Tibial nerve (tissue), 4 donors: ENCODE data around the gene C1orf35. TPM values are rescaled to one million over a fixed set of nuclear protein-coding genes. Genes with fewer than 3 reads are reported as not detected.

Source experiments
- DNase-seq, 2 donors: peaks; one replicate each; pipeline ENCODE4 v3.0.0-alpha.2; 2019; ENCODE audit warnings: low spot score in 2 of 2
- H3K27ac ChIP-seq, 4 donors: fragments of 200-600 bp; sonication (generic) in 3 of 4; one replicate each; pipeline ENCODE4 v1.5.1; 2017 to 2019; ENCODE audit warnings: mild to moderate bottlenecking in 1 of 4
- H3K27me3 ChIP-seq, 2 donors: fragments of 200-600 bp; sonication (generic) in 1 of 2; one replicate each; pipeline versions ENCODE4 v1.5.1 to v1.6.0; 2017 to 2019
- H3K36me3 ChIP-seq, 3 donors: fragments of 200-600 bp; sonication (generic); one replicate each; pipeline ENCODE4 v1.5.1; 2018 to 2019
- H3K4me1 ChIP-seq, 4 donors: fragments of 200-600 bp; sonication (generic) in 3 of 4; one replicate each; pipeline ENCODE4 v1.5.1; 2017 to 2019
- H3K4me3 ChIP-seq, 4 donors: fragments of 200-600 bp; sonication (generic) in 3 of 4; one replicate each; pipeline ENCODE4 v1.5.1; 2017 to 2019; ENCODE audit warnings: mild to moderate bottlenecking in 1 of 4, moderate library complexity in 1 of 4
- H3K9me3 ChIP-seq, 4 donors: fragments of 200-600 bp; sonication (generic) in 3 of 4; one replicate each; pipeline ENCODE4 v1.5.1; 2017 to 2019
- EP300 ChIP-seq, 2 donors: sonication (generic); formaldehyde crosslinking; IDR thresholded peaks; one replicate each; pipeline ENCODE4 v1.6.1; 2017; ENCODE audit warnings: antibody characterized with exemption in 2 of 2, mild to moderate bottlenecking in 1 of 2
- POLR2A ChIP-seq, 2 donors: fragments of 450-650 bp; IDR thresholded peaks; one replicate each; pipeline ENCODE4 v1.6.1; 2017; ENCODE audit warnings: antibody characterized with exemption in 2 of 2, mild to moderate bottlenecking in 2 of 2, moderate library complexity in 2 of 2
- WGBS, 2 donors: methylation state at CpG; one replicate each; pipeline ENCODE4 v1.1.5; 2018; 5-methylcytosine and 5-hydroxymethylcytosine counted together
- total RNA-seq, 4 donors: library from RNA; depleted of rRNA; stranded (reverse); fragments of >200 nt; gene quantifications; one replicate each; pipeline ENCODE4 v1.1.0, GENCODE V29; 2016
- TF ChIP-seq, protein P1 (sequence below), 5 experiments: fragments of 200-600 bp in 3 of 5; fragments of 450-650 bp in 2 of 5; sonication (generic) in 3 of 5; IDR thresholded peaks; one replicate each; pipeline ENCODE4 v1.5.1; 2016 to 2019; ENCODE audit warnings: antibody characterized with exemption in 5 of 5, mild to moderate bottlenecking in 3 of 5, moderate library complexity in 2 of 5

Gene C1orf35
- total RNA-seq, 4 donors from 2014 or later, result 26.4 to 38.5 (median 27.1) TPM

DNA sequence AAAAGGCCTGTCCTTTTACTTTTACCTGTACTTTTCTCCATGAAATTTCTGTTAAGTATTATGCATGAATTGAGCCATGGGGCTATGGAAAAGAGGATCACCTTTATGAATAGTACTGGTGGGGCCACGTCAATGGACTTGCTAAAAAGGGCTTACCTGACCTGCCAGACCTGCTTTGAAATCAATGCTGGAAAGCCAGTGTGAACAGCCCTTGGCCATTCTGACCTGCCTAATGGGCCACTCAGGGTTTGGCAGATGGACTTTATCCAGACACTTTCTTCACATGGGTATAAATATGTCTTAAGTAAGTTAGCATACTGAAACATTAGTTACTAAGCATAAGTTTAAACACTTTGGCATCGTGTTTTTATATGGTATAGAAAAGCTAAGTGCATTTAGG lies 28.6 kb upstream of the C1orf35 start:
- Histone ChIP-seq H3K9me3 (no peaks in the 10 kb centered on the region), H3K4me3 (no peak overlapping the region), H3K4me1 (peaks cover 0 to 9% (median 2%) of the 10 kb centered on the region in 4 donors), H3K36me3 (no peaks in the 10 kb centered on the region), H3K27ac (no peak overlapping the region), H3K27me3 (no peaks in the 10 kb centered on the region)
- DNase-seq, result no peak
- WGBS, 2 donors, result 88 to 93% methylated on average over 2 of the region's 2 CpGs
- no peak for TF ChIP-seq POLR2A (IDR thresholded peaks at IDR 0.05)
- TF ChIP-seq, protein P1, sequence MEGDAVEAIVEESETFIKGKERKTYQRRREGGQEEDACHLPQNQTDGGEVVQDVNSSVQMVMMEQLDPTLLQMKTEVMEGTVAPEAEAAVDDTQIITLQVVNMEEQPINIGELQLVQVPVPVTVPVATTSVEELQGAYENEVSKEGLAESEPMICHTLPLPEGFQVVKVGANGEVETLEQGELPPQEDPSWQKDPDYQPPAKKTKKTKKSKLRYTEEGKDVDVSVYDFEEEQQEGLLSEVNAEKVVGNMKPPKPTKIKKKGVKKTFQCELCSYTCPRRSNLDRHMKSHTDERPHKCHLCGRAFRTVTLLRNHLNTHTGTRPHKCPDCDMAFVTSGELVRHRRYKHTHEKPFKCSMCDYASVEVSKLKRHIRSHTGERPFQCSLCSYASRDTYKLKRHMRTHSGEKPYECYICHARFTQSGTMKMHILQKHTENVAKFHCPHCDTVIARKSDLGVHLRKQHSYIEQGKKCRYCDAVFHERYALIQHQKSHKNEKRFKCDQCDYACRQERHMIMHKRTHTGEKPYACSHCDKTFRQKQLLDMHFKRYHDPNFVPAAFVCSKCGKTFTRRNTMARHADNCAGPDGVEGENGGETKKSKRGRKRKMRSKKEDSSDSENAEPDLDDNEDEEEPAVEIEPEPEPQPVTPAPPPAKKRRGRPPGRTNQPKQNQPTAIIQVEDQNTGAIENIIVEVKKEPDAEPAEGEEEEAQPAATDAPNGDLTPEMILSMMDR (IDR thresholded peaks at IDR 0.05), result no peak
- TF ChIP-seq EP300 (IDR thresholded peaks at IDR 0.05), result no peak

DNA sequence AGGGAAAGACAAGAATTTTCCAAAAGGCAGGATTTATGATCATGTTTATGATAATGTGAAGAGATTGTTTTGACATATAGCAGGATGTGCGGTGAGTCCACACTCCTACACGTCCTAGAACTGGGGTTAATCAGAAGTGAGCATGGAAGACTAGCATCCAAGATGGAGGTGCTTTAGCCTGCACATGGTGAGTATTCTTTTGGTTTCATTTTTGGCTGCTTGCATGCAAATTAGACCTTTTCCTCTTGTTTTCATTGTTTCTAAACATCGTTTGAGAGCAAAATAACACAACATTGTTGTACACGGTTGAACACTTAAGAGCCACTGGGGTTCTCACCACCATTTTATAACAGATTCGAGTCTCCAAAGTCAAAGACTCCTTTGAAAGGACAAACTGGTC lies 22.1 kb upstream of the C1orf35 start:
- Histone ChIP-seq H3K4me1 (no peaks in the 10 kb centered on the region), H3K4me3 (no peak overlapping the region), H3K36me3 (no peaks in the 10 kb centered on the region), H3K27ac (no peak overlapping the region), H3K9me3 (no peaks in the 10 kb centered on the region), H3K27me3 (peaks cover 0 to 4% of the 10 kb centered on the region in 2 donors)
- WGBS, 2 donors, result 46 to 48% methylated on average over 5 of the region's 5 CpGs
- no peak for DNase-seq
- TF ChIP-seq EP300 (IDR thresholded peaks at IDR 0.05), result no peak
- TF ChIP-seq POLR2A (IDR thresholded peaks at IDR 0.05), result no peak
- TF ChIP-seq, protein P1 (IDR thresholded peaks at IDR 0.05), result no peak

DNA sequence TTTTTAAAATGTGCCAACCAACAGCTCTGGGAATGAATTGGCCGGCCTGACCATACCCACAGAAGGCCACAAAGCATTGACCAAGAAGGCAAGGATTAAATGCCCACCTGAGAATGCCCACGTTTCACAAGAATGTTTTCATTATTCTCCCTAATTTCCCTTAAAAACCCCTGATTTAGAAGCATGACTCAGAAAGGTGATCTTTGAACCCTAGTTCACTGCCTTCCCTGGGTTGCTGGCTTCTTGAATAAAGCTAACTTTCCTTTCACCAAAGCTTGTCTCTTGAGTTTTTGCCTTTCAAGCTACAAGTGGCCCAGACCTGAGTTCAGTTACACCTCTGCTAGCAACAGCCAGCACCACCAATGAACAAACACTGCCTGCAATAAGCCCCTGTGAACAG lies 20.4 kb upstream of the C1orf35 start:
- 62 to 72% methylated on average over 2 of the region's 2 CpGs for WGBS, 2 donors
- Histone ChIP-seq H3K4me3 (no peak overlapping the region), H3K4me1 (no peaks in the 10 kb centered on the region), H3K27ac (no peak overlapping the region), H3K9me3 (no peaks in the 10 kb centered on the region), H3K36me3 (no peaks in the 10 kb centered on the region), H3K27me3 (peaks cover 0 to 4% of the 10 kb centered on the region in 2 donors)
- no peak for DNase-seq
- TF ChIP-seq, protein P1 (IDR thresholded peaks at IDR 0.05), result no peak

DNA sequence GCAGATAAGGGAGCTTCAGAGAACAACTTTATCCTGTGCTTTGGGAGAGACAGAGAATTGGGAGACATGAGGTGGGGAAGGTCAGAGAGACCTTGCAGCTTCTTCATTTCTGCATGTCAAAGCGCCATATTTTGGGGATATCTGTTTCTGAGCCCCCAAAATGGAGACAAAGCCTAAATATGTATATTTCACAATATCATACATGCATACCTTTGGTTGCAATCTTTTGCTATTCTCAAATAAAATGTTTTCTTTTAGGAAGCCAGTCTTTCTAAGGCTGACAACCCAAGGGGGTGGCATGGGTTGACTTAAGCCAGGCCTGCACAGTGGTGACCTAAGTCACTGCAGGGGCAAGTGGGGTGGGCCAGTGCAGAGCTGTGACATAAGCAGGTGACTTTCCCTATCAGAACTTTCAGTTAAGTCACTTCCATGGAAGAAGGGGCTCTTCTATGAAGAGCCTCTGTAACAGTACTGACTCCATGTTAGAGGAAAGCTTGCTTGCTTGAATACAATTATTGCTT lies 19.9 kb upstream of the C1orf35 start:
- no peak overlapping the region for H3K27ac ChIP-seq
- no peak overlapping the region for H3K4me3 ChIP-seq
- no peaks in the 10 kb centered on the region for H3K4me1 ChIP-seq
- TF ChIP-seq POLR2A (IDR thresholded peaks at IDR 0.05) (no peak), EP300 (IDR thresholded peaks at IDR 0.05) (no peak)
- TF ChIP-seq, protein P1 (IDR thresholded peaks at IDR 0.05), result no peak
- WGBS, 2 donors, result 39 to 59% methylated on average over 1 of the region's 1 CpG
- no peak for DNase-seq
- peaks cover 0 to 4% of the 10 kb centered on the region in 2 donors for H3K27me3 ChIP-seq
- H3K9me3 ChIP-seq, result no peaks in the 10 kb centered on the region
- no peaks in the 10 kb centered on the region for H3K36me3 ChIP-seq

DNA sequence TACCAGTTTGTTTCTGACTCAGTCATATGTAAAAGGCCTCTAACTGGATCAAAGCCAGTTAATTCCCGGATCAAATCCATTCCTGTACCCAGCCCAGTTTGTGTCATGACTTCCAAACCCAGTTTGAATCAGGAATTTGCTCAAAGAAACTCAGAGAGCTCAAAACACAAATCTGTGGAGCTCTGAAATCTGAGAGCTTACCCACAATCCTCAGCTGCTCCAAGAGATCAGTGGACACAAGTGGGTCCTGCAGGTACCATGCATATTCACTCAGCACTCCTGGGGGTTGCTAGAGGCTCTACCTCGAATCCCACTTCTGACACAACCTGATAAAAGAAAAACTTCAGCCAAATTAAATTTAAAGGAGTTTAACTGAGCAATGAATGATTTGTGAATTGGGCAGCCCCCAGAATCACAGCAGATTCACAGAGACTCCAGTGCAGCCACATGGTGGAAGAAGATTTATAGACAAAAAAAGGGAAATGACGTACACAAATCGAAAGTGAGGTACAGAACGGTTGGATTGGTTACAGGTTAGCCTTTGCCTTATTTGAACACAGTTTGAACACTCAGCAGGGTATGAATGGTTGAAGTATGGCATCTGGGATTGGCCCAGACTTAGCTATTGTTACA lies 17.8 kb upstream of the C1orf35 start:
- Histone ChIP-seq H3K4me3 (no peak overlapping the region), H3K27ac (peak overlapping the region in 1 of 4 donors; percentile 47), H3K27me3 (peaks cover 0 to 4% of the 10 kb centered on the region in 2 donors), H3K9me3 (no peaks in the 10 kb centered on the region), H3K4me1 (no peaks in the 10 kb centered on the region), H3K36me3 (no peaks in the 10 kb centered on the region)
- DNase-seq, result no peak
- TF ChIP-seq, protein P1 (IDR thresholded peaks at IDR 0.05), result no peak
- TF ChIP-seq POLR2A (IDR thresholded peaks at IDR 0.05) (no peak), EP300 (IDR thresholded peaks at IDR 0.05) (no peak)
- whole genome bisulfite sequencing, 2 donors, result 66 to 72% methylated on average over 5 of the region's 5 CpGs
